GM12878 (cell line): ENCODE results near the gene KRTCAP3. TPM values are rescaled to one million over a fixed set of nuclear protein-coding genes. Genes with fewer than 3 reads are reported as not detected.

Experiments
- ATAC-seq: fragments of 200-7000 bp; cut with Tn5 transposase; 3 replicates; pipeline ENCODE4 v1.9.1; 2020; ENCODE audit warnings: mild to moderate bottlenecking, moderate library complexity
- BruUV-seq: library from RNA; stranded (reverse); fragments of 400-500 nt; replicated peaks from 2 replicates; lab custom pipeline; 2021; lab: Mats Ljungman, UMichigan
- CTCF ChIA-PET: fragments of 300-600 bp; sonication (Branson Sonifier 250); formaldehyde crosslinking; extraction: SDS; loops from one replicate; lab custom pipeline; 2021; ENCODE audit warnings: inconsistent platforms; lab: Yijun Ruan, JAX
- POLR2A ChIA-PET: fragments of 350-600 bp; formaldehyde crosslinking; extraction: SDS; loops from one replicate; lab custom pipeline; 2021; ENCODE audit warnings: inconsistent platforms; lab: Charles Lee
- RAD21 ChIA-PET: fragments of 300-600 bp; sonication (Branson Sonifier 250); formaldehyde crosslinking; loops from one replicate; lab custom pipeline; 2023; ENCODE audit warnings: antibody characterized with exemption; ENCODE audit not compliant: unreplicated experiment; lab: Charles Lee
- SMC1A ChIA-PET: fragments of 300-600 bp; sonication (Branson Sonifier 250); formaldehyde crosslinking; loops from one replicate; lab custom pipeline; 2023; ENCODE audit not compliant: unreplicated experiment, uncharacterized antibody; lab: Charles Lee
- DNase-seq: peaks from one replicate; pipeline ENCODE4 v3.0.0-alpha.2; 2011; ENCODE audit warnings: low read depth, low spot score
- FAIRE-seq: peaks from 3 replicates; lab custom pipeline; 2011; peaks lifted over from hg19 to GRCh38; lab: Jason Lieb, UNC
- H2AFZ ChIP-seq: 2 replicates; pipeline ENCODE4 v1.6.0; 2011; ENCODE audit warnings: low read depth, low read length, control low read depth; ENCODE audit not compliant: control insufficient read depth
- H3K27ac ChIP-seq: 2 replicates; pipeline ENCODE4 v1.5.1; 2011; ENCODE audit warnings: control low read depth; ENCODE audit not compliant: control insufficient read depth, insufficient read depth
- H3K27me3 ChIP-seq, 2 experiments: replicated peaks in 1 of 2; 2 replicates each; pipeline versions ENCODE4 v1.6.0 to v1.6.1; 2011; ENCODE audit warnings: low read length in 1 of 2; ENCODE audit not compliant: control insufficient read depth in 2 of 2, insufficient read depth in 2 of 2
- H3K36me3 ChIP-seq, 2 experiments: 2 replicates each; pipeline ENCODE4 v1.5.1; 2011; ENCODE audit warnings: low read length in 1 of 2; ENCODE audit not compliant: control insufficient read depth in 2 of 2, insufficient read depth in 2 of 2
- H3K4me1 ChIP-seq: 2 replicates; pipeline ENCODE4 v1.6.1; 2011; ENCODE audit warnings: mild to moderate bottlenecking, low read length, moderate library complexity, mixed read lengths; ENCODE audit not compliant: control insufficient read depth, insufficient read depth
- H3K4me2 ChIP-seq: 2 replicates; pipeline ENCODE4 v1.6.0; 2011; ENCODE audit warnings: control low read depth; ENCODE audit not compliant: control insufficient read depth, insufficient read depth
- H3K4me3 ChIP-seq: fragments of 200-600 bp; sonication (generic); 2 replicates; pipeline ENCODE4 v1.5.1; 2016
- H3K79me2 ChIP-seq: 2 replicates; pipeline ENCODE4 v1.6.0; 2011; ENCODE audit warnings: low read length; ENCODE audit not compliant: control insufficient read depth, insufficient read depth
- H3K9ac ChIP-seq: 2 replicates; pipeline ENCODE4 v1.8.0; 2011; ENCODE audit warnings: low read length, control low read depth, mixed read lengths; ENCODE audit not compliant: control insufficient read depth, insufficient read depth
- H3K9me3 ChIP-seq: replicated peaks from 3 replicates; pipeline ENCODE4 v1.5.1; 2011; ENCODE audit warnings: mild to moderate bottlenecking, low read length; ENCODE audit not compliant: control insufficient read depth, insufficient read depth
- H4K20me1 ChIP-seq: 2 replicates; pipeline ENCODE4 v1.6.0; 2011; ENCODE audit not compliant: control insufficient read depth, insufficient read depth
- ATF7 ChIP-seq: fragments of 450-650 bp; IDR thresholded peaks from 2 replicates; pipeline ENCODE4 v1.6.1; 2016; ENCODE audit warnings: low read depth, mild to moderate bottlenecking
- BCLAF1 ChIP-seq: fragments of 450-650 bp; IDR thresholded peaks from 2 replicates; pipeline ENCODE4 v1.6.1; 2017; ENCODE audit warnings: antibody characterized with exemption, mild to moderate bottlenecking, moderate library complexity
- CHD1 ChIP-seq: IDR thresholded peaks from 2 replicates; pipeline ENCODE4 v1.6.1; 2012; ENCODE audit warnings: low read depth, low read length, improper control_type of control experiment
- FOXK2 ChIP-seq: fragments of 450-650 bp; IDR thresholded peaks from 2 replicates; pipeline ENCODE4 v1.6.1; 2017; ENCODE audit warnings: mild to moderate bottlenecking, moderate library complexity
- GABPA ChIP-seq: IDR thresholded peaks from 2 replicates; pipeline ENCODE4 v1.6.1; 2014; ENCODE audit warnings: antibody characterized with exemption, low read depth, mild to moderate bottlenecking, inconsistent platforms
- IRF3 ChIP-seq: fragments of 450-650 bp; IDR thresholded peaks from 2 replicates; pipeline ENCODE4 v1.6.1; 2014; ENCODE audit warnings: mild to moderate bottlenecking
- NFXL1 ChIP-seq: fragments of 450-650 bp; IDR thresholded peaks from 2 replicates; pipeline ENCODE4 v1.6.1; 2017; ENCODE audit warnings: antibody characterized with exemption, mild to moderate bottlenecking, borderline replicate concordance
- NKRF ChIP-seq: fragments of 450-650 bp; conservative IDR thresholded peaks from 2 replicates; pipeline ENCODE4 v1.6.1; 2017; ENCODE audit warnings: mild to moderate bottlenecking, moderate library complexity
- TARDBP ChIP-seq: IDR thresholded peaks from 2 replicates; pipeline ENCODE4 v1.6.1; 2016; ENCODE audit warnings: borderline replicate concordance
- WGBS: methylation state at CpG from one replicate; pipeline ENCODE4 v1.1.6; 2016; ENCODE audit warnings: low lambda C conversion rate; ENCODE audit not compliant: insufficient replicate concordance, insufficient coverage; ENCODE audit errors: missing lambda C conversion rate; 5-methylcytosine and 5-hydroxymethylcytosine counted together
- in situ Hi-C: fragments of 300-500 bp; cut with MboI; formaldehyde crosslinking; loops from 9 replicates; pipeline ENCODE4 v1.14.3; 2018; ENCODE audit warnings: mixed read lengths
- intact Hi-C: fragments of 100-400 bp; cut with micrococcal nuclease; formaldehyde crosslinking; loops from one replicate; pipeline ENCODE4 v1.14.2; 2022; ENCODE audit not compliant: unreplicated experiment
- polyA plus RNA-seq, 11 experiments: library from polyadenylated mRNA; depleted of rRNA in 4 of 11; unstranded in 6 of 11; stranded (reverse) in 5 of 11; fragments of >200 nt; fragmentation: Nextera tagmentation in 4 of 11; fragmentation: Illumina TruSeq in 1 of 11; extraction: Ambion mirVana in 4 of 11; extraction: Trizol in 1 of 11; gene quantifications; 1 replicate in 1 of 11; 2 replicates in 10 of 11; pipeline versions ENCODE4 v1.2.1 to v1.2.3, GENCODE V29; 2011 to 2016; ENCODE audit warnings: inconsistent platforms in 2 of 11, missing spikeins in 2 of 11, low read depth in 1 of 11
- total RNA-seq, 4 experiments: library from RNA; depleted of rRNA in 3 of 4; stranded (reverse); fragments of >200 nt in 3 of 4; fragmentation: Illumina TruSeq in 1 of 4; extraction: Trizol in 1 of 4; gene quantifications; 2 replicates each; pipeline versions ENCODE4 v1.2.1 to v1.2.3, GENCODE V29; 2013 to 2021
- TF ChIP-seq, protein P1 (sequence below): fragments of 450-650 bp; formaldehyde crosslinking; IDR thresholded peaks from 2 replicates; pipeline ENCODE4 v1.5.0; 2022; ENCODE audit warnings: mild to moderate bottlenecking, missing genetic modification characterization

KRTCAP3 gene
- total and polyA plus RNA-seq, 10 of the 15 experiments (the other 5 are each of a cell fraction or from before 2014, with no cell fraction given): 0.26 to 2.2 (median 0.82) TPM; not detected in 1

GRCh38 chr2:27464443-27464842 lies 22.3 kb downstream of the KRTCAP3 start (continued):
- TF ChIP-seq, protein P1, sequence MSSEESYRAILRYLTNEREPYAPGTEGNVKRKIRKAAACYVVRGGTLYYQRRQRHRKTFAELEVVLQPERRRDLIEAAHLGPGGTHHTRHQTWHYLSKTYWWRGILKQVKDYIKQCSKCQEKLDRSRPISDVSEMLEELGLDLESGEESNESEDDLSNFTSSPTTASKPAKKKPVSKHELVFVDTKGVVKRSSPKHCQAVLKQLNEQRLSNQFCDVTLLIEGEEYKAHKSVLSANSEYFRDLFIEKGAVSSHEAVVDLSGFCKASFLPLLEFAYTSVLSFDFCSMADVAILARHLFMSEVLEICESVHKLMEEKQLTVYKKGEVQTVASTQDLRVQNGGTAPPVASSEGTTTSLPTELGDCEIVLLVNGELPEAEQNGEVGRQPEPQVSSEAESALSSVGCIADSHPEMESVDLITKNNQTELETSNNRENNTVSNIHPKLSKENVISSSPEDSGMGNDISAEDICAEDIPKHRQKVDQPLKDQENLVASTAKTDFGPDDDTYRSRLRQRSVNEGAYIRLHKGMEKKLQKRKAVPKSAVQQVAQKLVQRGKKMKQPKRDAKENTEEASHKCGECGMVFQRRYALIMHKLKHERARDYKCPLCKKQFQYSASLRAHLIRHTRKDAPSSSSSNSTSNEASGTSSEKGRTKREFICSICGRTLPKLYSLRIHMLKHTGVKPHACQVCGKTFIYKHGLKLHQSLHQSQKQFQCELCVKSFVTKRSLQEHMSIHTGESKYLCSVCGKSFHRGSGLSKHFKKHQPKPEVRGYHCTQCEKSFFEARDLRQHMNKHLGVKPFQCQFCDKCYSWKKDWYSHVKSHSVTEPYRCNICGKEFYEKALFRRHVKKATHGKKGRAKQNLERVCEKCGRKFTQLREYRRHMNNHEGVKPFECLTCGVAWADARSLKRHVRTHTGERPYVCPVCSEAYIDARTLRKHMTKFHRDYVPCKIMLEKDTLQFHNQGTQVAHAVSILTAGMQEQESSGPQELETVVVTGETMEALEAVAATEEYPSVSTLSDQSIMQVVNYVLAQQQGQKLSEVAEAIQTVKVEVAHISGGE: no peak
- TF ChIP-seq NKRF: no peak

- FAIRE-seq (no peak), DNase-seq (no peak), ATAC-seq (no peak)
- H3K27me3 ChIP-seq: no peaks in the 10 kb centered on the region
- H3K36me3 ChIP-seq: no peaks in the 10 kb centered on the region
- in situ Hi-C loops: no loop called here
- ChIA-PET SMC1A (interaction anchor here (0.5 to 1.5 kb wide), 3 partner anchors 10 to 156 kb away, joined by 3 to 4 read pairs (median 3); no protein-coding TSS in a partner anchor), RAD21 (no interaction called here), CTCF (no interaction called here), POLR2A (no interaction called here)
- no peaks in the 10 kb centered on the region for H4K20me1 ChIP-seq
- no TSS peak for BruUV-seq
- intact Hi-C loops: no loop called here
- no peak overlapping the region for H3K9ac ChIP-seq
- H3K9me3 ChIP-seq: no peaks in the 10 kb centered on the region
- 98% methylated on average over 4 of the region's 5 CpGs for WGBS
- no peak overlapping the region for H3K27ac ChIP-seq
- H2AFZ ChIP-seq: no peak overlapping the region
- no peak overlapping the region for H3K4me2 ChIP-seq
- no peaks in the 10 kb centered on the region for H3K79me2 ChIP-seq
- no peak overlapping the region for H3K4me3 ChIP-seq
- no peak for TF ChIP-seq IRF3
- no peak for TF ChIP-seq GABPA
- no peak for TF ChIP-seq TARDBP
- no peak for TF ChIP-seq FOXK2
- TF ChIP-seq ATF7: no peak
- no peak for TF ChIP-seq CHD1
- TF ChIP-seq BCLAF1: no peak
- TF ChIP-seq NFXL1: no peak
- H3K4me1 ChIP-seq: no peaks in the 10 kb centered on the region
These were observed 29.8 kb downstream of the KRTCAP3 start for GRCh38 chr2:27471961-27472360.
